GM18873 (cell line): Measurements from ENCODE around the gene SOX8.
"Not testable (repeated sequence)": the region's sequence is repeated elsewhere in the genome, so short reads cannot be mapped to it uniquely, and the experiment has no call there.

Experiments used
- ATAC-seq: cut with Tn5 transposase; IDR thresholded peaks from one replicate; pipeline ENCODE4 v1.9.1; 2021; ENCODE audit warnings: mild to moderate bottlenecking, moderate library complexity, moderate number of reproducible peaks; ENCODE audit not compliant: unreplicated experiment, low FRiP score

Gene SOX8

DNA sequence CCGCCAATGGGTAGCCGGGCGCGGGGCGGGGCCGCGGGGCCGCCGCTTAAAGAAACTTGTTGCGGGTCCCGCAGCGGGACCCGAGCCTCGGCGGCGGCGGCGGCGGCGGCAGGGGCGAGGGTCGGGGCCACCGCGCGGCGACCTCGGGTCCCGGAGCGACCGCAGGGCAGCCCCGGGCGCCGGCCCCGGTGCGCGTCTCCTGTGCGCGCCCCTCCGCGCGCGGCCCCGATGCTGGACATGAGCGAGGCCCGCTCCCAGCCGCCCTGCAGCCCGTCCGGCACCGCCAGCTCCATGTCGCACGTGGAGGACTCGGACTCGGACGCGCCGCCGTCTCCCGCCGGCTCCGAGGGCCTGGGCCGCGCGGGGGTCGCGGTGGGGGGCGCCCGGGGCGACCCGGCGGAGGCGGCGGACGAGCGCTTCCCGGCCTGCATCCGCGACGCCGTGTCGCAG is at the start of gene SOX8:
Gene SOX8, plus strand, starts transcription at position 76 of the 450 bp plus-strand sequence. Its CDS starts 153 bp downstream, at position 229.
- ATAC-seq, result no peak

DNA sequence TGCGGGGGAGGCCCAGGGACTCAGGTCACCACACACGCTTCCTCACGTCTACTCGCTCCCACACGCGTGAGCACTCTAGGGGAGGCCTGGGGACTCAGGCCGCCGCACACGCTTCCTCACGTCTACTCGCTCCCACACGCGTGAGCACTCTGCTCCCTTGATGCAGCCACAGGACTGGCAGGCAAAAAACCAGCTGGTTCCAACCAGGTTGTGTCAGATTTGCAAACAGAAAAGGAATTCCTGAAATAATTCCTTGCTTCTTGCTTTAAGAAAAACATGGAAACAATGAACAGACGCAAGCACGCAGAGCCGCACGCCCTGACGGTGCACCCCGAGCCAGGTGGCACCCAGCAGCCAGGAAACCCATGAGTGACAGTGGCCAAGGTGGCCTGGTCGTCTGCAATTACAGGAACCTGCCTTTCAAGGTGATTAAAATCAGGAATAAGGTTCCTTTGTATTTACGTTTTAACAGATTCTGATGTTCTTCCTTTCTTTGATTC is 48.7 kb upstream of the SOX8 start:
- no peak for ATAC-seq

- ATAC-seq, result no peak
Observed at GRCh38 chr16:933581-933980, 48.0 kb upstream of the SOX8 start.

- no peak for ATAC-seq
Observed at GRCh38 chr16:934178-934577, 47.4 kb upstream of the SOX8 start.

GRCh38 chr16:935684-936083 is 45.9 kb upstream of the SOX8 start:
- no peak for ATAC-seq

DNA sequence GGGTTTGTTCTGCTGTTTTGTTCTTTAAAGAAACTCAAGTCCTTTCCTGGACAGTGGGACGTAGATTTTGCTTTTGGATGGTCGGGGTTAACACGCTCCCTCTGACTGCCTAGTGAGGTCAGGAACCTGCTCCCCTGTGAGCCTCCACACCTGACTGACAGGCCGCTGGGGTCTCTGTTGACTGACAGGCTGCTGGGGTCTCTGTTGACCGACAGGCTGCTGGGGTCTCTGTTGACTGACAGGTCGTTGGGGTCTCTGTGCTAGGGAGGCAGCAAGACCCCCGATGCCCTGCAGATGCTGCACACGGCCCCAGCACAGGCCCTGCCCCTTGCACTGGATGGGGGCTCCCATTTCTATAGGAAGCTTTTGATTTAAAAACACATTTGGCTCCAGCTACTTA is 44.3 kb upstream of the SOX8 start:
- ATAC-seq, result no peak

GRCh38 chr16:937723-938122 is 43.8 kb upstream of the SOX8 start:
- no peak for ATAC-seq

- ATAC-seq, result no peak
Observed at GRCh38 chr16:938136-938535, 43.4 kb upstream of the SOX8 start.

DNA sequence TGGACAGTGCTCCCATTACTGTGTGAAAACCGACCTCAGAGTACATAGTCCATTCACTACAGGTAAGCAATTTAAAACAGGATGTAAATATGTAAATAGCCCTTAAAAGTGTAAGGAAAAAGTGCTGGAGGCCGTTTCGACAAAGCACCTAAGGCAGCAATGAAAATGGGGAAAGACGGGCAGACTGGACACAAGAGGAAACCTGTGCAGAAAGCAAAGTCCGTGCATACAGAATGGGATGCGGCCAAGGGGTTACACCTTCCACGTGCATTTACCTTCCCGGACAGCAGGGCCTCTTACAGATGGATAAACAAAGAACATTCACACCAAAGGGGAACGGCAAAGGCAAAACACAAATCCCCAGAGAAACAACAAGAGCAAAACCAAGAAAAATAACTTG is 42.8 kb upstream of the SOX8 start:
- ATAC-seq, result no peak

DNA sequence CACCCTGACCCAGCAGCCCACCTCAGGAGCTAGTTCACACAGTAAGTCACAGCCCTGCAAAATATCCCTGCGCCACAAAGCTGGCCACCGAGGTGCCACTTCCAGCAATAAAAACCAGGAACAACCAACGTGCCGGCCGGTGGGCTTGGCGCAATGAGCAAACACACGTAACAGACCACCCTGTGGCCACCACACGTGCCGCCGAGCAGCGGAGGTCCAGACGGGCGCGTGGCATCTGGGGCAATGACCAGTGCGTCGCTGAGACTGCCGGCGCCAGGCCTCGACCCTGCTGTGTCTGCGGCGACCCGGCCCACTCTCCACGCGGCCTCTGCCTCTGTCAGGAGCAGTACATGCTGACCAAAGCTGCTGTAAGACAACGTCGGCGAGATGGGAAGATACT is 42.3 kb upstream of the SOX8 start:
- no peak for ATAC-seq

DNA sequence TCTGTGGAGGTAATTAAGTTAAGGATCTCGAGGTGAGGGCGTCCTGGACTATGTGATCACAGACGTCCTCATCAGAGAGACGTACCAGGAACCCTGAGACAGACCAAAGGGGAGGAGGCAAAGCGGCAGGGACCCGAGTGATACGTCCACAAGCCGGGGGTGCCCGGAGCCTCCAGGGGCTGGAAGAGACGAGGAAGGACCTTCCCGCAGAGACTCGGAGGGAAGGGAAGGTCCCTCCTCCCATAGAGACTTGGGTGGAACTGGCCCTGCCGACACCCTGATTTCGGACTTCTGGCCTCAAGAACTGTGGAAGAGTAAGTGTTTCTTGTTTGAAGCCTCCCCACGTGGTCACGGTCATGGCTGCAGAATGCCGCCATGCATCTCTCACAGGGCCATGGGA is 41.6 kb upstream of the SOX8 start:
- ATAC-seq, result no peak

DNA sequence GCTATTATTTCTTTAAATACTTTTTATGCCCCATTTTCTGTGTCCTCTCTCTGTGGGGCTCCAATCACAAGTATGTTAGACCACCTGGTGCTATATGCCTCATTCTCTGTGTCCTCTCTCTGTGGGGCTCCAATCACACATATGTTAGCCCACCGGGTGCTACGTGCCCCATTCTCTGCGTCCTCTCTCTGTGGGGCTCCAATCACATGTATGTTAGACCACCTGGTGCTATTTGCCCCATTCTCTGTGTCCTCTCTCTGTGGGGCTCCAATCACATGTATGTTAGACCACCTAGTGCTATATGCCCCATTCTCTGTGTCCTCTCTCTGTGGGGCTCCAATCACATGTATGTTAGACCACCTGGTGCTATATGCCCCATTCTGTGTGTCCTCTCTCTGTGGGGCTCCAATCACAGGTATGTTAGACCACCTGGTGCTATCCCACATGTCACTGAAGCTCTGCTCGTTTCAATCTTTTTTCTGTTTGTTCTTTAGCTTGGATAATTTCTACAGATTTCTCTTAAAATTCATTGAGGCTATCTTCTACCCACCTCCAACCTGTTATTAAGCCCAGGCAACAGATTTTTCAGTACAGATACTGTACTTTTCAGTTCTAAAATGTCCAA is 39.0 kb upstream of the SOX8 start:
- no peak for ATAC-seq

DNA sequence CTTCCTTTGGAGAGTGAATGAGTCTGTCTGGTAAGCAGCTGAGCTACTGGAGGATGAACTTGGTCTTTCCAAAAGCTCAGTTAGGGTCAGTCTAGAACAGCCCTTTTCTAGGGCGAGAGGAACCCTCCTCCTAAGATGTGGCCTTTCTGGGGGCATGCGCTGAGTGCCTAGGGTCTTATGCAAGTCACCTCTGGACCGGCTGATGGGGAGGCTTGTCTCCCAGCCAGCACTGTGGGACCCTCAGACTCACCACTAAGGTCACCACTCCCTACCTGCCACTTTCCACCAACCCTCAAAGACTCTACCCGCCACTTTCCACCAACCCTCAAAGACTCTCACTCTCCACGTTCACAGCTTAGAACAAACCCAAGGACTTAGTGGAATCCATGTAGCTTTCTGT is 37.6 kb upstream of the SOX8 start:
- ATAC-seq, result no peak

DNA sequence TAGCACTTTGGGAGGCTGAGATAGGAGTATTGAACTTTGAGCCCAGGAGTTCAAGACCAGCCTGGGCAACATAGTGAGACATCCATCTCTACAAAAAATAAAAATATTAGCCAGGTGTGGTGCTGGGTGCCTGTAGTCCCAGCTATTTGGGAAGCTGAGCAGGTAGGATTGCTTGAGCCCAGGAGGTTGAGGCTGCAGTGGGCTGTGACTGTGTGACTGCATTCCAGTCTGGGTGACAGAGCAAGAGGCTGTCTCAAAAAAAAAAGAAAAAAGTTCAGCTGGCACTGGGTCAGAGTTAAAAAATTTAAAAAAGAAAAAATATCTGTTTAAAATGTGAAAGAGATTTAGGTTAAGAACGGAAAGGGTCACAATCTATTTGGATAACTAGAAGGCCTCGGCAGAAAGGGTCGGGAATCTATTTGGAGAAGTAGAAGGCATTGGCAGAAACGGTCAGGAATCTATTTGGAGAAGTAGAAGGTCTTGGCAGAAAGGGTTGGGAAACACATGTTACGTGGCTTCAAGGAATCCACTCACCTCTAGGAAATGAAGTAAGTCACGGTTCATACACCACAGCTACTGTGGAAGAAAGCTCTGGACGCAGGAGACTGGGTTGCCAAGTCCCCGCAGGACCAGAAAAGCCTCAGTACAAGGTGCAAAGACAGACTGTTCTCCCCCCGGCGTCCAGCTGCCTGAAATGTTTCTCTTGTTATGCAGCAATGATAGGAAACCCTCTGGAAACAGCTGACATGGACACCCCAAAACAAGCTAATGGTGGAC is 36.1 kb upstream of the SOX8 start:
- no peak for ATAC-seq

DNA sequence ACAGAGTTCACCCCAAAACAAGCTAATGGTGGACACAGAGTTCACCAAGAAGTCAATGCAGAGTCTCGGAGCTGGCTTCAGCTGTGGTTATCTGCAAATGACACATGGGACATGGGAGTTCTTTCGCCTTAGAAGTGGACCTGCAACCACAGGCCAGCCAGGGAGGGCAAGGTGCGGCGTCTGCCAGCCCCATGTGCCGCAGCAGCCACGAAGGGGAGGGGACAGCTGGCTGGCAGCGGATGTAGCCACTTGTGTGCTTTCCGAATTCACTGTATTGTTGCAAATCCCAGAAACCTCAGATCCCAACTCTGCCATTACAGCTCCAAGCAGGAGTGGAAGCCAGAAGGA is 35.5 kb upstream of the SOX8 start:
- no peak for ATAC-seq

- no peak for ATAC-seq
Observed at GRCh38 chr16:947255-947921, 34.2 kb upstream of the SOX8 start.

- ATAC-seq, result not testable (repeated sequence)
Observed at GRCh38 chr16:947922-948303, 33.7 kb upstream of the SOX8 start.

- not testable (repeated sequence) for ATAC-seq
Observed at GRCh38 chr16:948767-949166, 32.8 kb upstream of the SOX8 start.

- ATAC-seq, result not testable (repeated sequence)
Observed at GRCh38 chr16:950733-951573, 30.6 kb upstream of the SOX8 start.

DNA sequence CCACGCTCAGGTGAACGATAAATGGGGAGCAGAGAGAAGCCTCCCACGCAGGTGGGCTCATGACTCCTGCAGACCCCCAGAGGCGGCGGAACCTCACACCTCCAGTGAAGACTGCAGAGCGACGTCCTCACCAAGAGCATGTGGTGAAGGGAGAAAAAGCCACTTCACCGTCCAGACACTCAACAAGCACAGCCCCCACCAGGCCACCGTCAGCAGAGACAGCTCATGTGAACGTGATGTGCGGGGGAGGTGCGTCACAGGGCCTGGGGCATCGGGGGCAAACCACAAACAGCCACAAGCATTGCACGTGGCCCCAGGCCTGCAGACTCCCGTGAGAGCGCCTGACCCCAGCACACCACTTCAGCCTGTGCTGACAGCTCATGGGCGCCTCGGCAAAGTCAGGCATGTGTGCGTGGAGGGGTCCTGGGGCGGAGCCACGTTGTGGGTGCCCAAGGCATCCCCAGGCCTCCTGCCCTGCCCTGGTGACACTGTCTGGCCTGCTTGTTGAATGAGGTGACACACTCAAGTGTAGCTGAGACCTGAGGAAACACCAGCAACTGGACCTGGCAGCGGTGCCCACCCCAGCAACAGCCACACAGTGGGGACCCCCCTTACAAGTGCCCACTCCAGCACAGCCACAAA is 29.8 kb upstream of the SOX8 start:
- no peak for ATAC-seq
